Activated T-cell treated with anti-CD3 and anti-CD28 coated beads, Interleukin-2, amount 50 U/mL, for 1 hour (primary cell): ENCODE results near the gene LRRC7.

Experiments used
- DNase-seq: peaks from one replicate; pipeline ENCODE4 v3.0.0-alpha.2; 2020

The LRRC7 gene

DNA sequence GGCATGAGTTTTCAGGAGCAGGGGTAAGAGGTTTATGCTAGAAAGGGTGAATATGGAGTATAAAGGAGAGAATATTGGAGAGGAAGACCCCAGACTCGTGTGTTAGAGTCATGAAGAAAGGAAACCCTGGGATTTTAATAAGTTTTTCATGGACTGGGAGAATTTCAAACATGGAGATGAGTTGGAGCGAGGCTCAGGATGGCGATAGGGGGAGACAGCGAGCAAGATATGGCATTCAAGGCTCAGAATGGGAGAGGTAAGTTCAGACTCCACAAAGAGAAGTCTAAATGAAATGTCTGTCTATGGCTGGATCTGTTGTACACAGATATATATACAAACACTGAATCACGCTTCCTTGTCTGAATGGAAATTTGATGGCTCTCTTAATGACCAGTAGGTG, 545.1 kb downstream of the LRRC7 start:
- no peak for DNase-seq

- DNase-seq: no peak
Measured at GRCh38 chr1:70115315-70115714, 547.6 kb downstream of the LRRC7 start.

DNA sequence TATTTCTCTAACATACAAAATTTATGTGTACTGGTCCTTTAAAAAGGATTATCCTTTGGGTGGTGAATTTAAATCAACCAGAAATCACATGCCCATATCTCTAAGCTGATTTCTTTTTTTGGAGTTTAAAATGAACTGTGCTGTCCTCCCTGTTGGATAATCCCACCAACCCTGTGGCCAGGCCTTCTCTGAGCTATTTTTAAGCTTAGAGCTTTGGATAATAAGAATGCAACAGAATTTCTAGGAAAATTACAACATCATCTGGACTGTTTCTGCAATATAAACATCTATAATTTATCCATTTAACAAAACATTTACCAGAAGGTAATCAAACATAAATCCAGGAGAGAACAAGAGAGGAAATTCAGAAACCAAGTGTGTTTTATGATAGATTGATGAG, 549.3 kb downstream of the LRRC7 start:
- no peak for DNase-seq

DNA sequence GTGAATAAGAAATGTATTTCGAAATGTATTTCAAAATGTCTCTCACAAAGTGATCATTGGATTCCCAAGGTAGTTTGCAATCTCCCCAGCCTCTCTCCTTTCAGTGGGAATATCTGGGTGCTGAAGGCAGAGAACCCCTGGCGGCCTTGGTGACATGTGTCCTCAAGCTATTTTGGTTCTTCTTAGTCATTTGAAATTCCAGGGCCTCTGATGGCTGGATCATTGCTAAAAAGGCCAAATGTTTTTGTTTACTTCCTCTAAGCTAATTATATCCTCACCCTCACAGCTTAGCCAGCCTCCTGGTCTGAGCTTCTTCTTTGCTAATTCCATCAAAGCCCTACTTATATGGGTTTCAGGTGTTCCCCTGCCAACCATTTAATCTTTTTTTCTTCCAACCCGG, 566.4 kb downstream of the LRRC7 start:
- DNase-seq: no peak

DNA sequence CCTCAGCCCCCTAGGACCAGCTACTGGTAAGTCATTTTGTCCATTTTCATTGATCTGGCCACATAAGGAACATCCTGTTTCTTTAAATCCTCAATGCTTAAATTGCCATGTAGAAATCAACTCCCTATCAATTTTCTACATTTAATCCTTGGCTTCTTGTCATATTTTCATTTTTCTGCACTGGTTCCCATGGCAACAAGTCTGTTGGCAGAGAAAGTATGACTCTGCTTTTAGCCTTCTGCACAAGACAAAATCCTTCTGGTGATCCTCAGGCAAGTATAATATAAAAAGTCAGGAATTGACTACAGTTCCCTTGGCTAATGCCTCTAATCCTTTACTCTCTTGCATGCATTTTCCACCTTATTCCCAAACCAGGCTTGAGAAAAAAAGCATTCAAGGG, 572.6 kb downstream of the LRRC7 start:
- DNase-seq: no peak

DNA sequence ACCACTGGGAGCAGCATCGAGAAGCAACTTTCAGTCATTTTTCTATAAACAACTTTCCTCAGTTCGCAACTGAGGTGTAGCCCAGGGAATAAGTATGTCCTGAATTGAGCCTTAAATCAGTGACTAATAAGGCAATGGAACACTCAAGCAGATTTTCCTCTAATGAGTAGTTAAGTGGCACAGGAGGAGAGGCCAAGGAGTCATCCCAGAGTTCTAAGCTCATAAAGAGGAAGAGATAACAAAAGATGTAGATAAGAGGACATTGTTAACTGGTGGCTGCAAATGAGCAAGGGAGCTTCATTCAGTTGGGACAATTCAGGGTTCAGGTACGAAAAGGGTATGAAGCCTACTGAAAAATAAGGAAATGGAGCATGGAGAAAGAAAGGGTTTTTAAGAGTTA, 573.2 kb downstream of the LRRC7 start:
- no peak for DNase-seq

DNA sequence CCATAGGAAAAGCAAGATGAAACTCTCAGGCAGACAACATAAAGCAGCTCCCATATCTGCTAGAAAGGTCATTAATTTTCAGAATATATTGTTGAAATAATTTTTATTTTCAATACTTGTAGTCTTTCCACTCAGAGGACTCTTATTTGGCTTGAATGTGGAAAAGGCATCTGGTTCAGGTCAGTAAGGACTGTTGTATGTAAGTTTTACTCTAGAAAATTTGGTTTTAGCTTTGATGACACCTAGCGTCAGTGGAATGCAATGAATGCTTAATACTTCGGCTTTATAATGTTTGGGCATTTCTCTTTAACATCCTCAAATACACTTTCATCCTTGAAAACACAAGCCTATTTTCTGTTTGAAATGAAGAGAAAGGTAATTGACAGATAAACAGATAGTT, 574.4 kb downstream of the LRRC7 start:
- no peak for DNase-seq

- no peak for DNase-seq
Measured at GRCh38 chr1:70143048-70143659, 575.4 kb downstream of the LRRC7 start.

GRCh38 chr1:70146488-70146887, 578.8 kb downstream of the LRRC7 start:
- DNase-seq: no peak

DNA sequence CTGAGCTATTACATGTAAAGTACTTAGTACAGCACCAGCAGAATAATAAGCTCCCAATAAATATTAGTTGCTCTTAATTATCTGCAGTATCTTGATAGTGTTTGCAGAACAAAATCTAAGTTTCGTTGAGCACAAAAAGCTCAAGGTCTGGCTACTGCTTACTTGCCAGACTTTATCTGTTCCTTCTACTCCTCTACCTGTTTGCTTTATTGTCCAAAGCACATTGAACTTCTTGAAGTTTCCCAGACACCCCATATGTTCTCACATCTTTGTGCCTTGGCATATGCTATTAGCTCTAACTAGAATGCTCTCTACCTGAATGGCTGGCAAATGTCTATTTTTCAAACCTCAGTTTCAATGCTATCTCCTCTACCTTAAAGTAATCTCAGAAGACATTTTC, 582.7 kb downstream of the LRRC7 start:
- DNase-seq: no peak

DNA sequence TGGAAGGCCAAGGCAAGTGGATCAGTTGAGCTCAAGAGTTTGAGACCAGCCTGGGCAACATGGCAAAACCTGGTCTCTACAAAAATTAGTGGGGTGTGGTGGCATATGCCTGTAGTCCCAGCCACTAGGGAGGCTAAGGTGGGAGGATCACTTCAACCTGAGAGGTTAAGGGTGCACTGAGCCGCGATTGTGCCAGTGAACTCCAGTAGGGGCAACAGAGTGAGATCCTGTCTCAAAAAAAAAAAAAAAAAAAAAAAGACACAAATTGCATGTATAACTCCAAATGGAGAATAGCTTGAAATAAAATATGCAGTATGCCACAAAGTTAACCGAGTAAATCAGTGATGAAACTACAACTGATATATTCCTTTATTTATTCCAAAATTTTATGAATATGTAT, 586.0 kb downstream of the LRRC7 start:
- no peak for DNase-seq

GRCh38 chr1:70156529-70157120, 588.9 kb downstream of the LRRC7 start:
- no peak for DNase-seq

- DNase-seq: no peak
Measured at GRCh38 chr1:70164350-70164749, 596.6 kb downstream of the LRRC7 start.

- DNase-seq: no peak
Measured at GRCh38 chr1:70168283-70168682, 600.6 kb downstream of the LRRC7 start.

DNA sequence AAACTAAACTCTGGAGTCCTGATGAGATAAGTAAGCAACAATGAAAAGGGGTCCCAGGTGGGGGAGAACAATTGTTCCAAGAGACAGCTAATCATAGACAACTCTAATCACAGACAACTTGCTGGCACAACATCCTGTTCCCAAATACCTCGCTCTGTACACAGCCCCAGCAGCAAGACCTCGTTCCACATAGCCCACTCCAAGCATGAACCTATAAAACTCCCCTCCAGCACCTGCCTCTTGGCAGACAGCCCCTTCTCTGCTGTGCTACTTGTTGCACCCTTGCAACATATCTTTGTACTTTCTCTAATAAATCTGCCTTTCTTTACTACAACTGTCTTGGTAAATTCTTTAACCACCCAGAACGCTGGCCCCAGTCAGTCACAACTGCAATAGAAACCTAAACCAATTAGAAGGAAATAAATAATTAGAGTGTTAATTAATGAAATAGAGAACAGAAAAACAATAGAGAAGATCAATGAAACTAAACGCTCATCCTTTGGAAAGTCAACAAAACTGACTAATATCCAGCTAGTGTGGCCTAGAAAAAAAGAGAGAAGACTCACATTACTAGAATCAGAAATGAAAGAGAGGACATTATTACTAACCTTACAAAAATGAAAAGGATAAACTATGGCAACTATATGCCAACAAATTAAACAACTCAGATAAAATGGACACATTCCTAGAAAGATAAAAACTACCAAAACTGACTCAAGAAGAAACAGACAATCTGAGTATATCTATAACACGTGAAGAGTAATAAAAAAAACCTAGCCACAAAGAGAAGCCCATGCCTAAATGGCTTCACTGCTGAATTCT, 601.5 kb downstream of the LRRC7 start:
- no peak for DNase-seq

GRCh38 chr1:70171512-70171911, 603.8 kb downstream of the LRRC7 start:
- DNase-seq: no peak
